Measurements from ENCODE around the gene CIAO3.

DNA sequence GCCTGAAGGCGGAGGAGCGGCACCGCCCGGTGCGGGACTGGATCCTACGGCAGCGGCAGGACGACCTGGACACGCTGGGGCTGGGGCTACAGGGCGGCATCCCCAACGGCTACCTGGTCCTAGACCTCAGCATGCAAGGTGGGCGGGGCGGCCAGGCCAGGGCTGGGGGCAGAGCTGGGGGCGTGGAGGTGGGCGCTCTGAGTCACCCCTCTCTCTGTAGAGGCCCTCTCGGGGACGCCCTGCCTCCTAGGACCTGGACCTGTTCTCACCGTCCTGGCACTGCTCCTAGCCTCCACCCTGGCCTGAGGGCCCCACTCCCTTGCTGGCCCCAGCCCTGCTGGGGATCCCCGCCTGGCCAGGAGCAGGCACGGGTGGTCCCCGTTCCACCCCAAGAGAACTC is 27.6 kb upstream of the CIAO3 start:
- TF ChIP-seq EGR1 (IDR thresholded peaks at IDR 0.05; ENCODE audit: borderline replicate concordance in 1 of 2, low read depth in 2 of 2, low read length in 2 of 2) (no peak), TARDBP (IDR thresholded peaks at IDR 0.05; ENCODE audit: borderline replicate concordance) (no peak), TAF1 (IDR thresholded peaks at IDR 0.05; ENCODE audit: borderline replicate concordance, low read depth, low read length) (no peak), SUZ12 (IDR thresholded peaks at IDR 0.05; ENCODE audit: unreplicated experiment) (no peak), ZZZ3 (IDR thresholded peaks at IDR 0.05; ENCODE audit: control insufficient read depth, insufficient read length, low read depth) (no peak), RAD21 (IDR thresholded peaks at IDR 0.05; ENCODE audit: insufficient read depth, low read depth, low read length) (no peak), HDAC6 (IDR thresholded peaks at IDR 0.05; ENCODE audit: unreplicated experiment) (no peak), ETV6 (conservative IDR thresholded peaks at IDR 0.05 in 1 of 2, IDR thresholded peaks at IDR 0.05 in 1 of 2; ENCODE audit: borderline replicate concordance in 1 of 2, low read depth in 1 of 2) (no peak), MXI1 (IDR thresholded peaks at IDR 0.05; ENCODE audit: low read depth, low read length) (no peak), RFX5 (IDR thresholded peaks at IDR 0.05; ENCODE audit: low read depth, low read length) (no peak)
- TF ChIP-seq, protein P1, sequence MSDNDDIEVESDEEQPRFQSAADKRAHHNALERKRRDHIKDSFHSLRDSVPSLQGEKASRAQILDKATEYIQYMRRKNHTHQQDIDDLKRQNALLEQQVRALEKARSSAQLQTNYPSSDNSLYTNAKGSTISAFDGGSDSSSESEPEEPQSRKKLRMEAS (IDR thresholded peaks at IDR 0.05; ENCODE audit: low read depth, low read length): no peak
- TF ChIP-seq, protein P2, sequence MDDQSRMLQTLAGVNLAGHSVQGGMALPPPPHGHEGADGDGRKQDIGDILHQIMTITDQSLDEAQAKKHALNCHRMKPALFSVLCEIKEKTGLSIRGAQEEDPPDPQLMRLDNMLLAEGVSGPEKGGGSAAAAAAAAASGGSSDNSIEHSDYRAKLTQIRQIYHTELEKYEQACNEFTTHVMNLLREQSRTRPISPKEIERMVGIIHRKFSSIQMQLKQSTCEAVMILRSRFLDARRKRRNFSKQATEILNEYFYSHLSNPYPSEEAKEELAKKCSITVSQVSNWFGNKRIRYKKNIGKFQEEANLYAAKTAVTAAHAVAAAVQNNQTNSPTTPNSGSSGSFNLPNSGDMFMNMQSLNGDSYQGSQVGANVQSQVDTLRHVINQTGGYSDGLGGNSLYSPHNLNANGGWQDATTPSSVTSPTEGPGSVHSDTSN (IDR thresholded peaks at IDR 0.05; ENCODE audit: insufficient replicate concordance, low read depth, low read length): no peak
- TF ChIP-seq, protein P3, sequence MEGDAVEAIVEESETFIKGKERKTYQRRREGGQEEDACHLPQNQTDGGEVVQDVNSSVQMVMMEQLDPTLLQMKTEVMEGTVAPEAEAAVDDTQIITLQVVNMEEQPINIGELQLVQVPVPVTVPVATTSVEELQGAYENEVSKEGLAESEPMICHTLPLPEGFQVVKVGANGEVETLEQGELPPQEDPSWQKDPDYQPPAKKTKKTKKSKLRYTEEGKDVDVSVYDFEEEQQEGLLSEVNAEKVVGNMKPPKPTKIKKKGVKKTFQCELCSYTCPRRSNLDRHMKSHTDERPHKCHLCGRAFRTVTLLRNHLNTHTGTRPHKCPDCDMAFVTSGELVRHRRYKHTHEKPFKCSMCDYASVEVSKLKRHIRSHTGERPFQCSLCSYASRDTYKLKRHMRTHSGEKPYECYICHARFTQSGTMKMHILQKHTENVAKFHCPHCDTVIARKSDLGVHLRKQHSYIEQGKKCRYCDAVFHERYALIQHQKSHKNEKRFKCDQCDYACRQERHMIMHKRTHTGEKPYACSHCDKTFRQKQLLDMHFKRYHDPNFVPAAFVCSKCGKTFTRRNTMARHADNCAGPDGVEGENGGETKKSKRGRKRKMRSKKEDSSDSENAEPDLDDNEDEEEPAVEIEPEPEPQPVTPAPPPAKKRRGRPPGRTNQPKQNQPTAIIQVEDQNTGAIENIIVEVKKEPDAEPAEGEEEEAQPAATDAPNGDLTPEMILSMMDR (IDR thresholded peaks at IDR 0.05 in 2 of 3, conservative IDR thresholded peaks at IDR 0.05 in 1 of 3; ENCODE audit: control insufficient read depth in 2 of 3, extremely low read depth in 1 of 3, insufficient read depth in 1 of 3, low read depth in 3 of 3, low read length in 3 of 3): no peak

Measured in GM12878 (cell line).